CD4-positive, alpha-beta T cell treated with Interleukin-21 for 1 hour (primary cell): ENCODE results near the gene EFNA5.
"Not testable (repeated sequence)": the region's sequence is repeated elsewhere in the genome, so short reads cannot be mapped to it uniquely, and the experiment has no call there.

Experiments
- DNase-seq: peaks from one replicate; pipeline ENCODE4 v3.0.0-alpha.2; 2020

EFNA5 gene

GRCh38 chr5:107476783-107477182, 194.0 kb downstream of the EFNA5 start:
- peak; percentile 77 for DNase-seq

GRCh38 chr5:107474716-107475489, 195.8 kb downstream of the EFNA5 start:
- DNase-seq = peak; percentile 56

DNA sequence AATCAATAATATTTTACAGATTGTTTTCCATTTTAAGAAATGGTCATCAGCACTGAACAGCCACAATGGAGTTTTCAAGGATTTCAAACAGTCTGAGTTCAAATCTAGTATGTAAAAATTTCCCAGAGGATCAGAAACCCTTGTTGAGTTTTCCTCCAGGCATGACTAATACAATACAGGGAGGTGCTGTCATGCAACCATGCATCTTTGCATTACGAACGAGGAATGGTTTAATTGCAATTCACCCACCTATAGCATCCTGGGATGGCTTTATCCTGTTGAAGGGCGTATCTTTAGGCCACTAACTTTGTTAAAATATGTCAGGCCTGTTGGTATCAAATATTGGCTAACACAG, 196.4 kb downstream of the EFNA5 start:
- no peak for DNase-seq

DNA sequence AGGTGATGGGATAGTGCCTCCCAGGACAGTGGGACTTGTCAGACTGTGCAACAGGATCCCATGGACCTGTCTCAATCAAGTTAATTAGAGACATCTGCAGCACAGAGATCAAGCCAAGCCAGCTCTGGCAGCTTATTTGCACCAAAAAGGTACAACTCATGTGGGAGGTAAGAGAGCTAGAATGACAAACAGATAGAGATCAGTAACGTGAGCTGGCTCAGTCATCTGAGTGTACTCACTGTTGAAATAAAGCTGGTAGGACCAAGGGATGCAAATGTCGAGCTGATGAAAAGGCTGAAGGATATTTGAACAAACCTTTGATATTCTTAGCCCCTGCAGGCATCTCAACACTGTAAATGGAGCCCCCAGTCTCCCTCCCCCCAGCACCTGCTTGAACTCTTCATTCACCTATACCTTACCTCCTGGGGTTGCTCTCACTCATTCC, 198.1 kb downstream of the EFNA5 start:
- no peak for DNase-seq

DNA sequence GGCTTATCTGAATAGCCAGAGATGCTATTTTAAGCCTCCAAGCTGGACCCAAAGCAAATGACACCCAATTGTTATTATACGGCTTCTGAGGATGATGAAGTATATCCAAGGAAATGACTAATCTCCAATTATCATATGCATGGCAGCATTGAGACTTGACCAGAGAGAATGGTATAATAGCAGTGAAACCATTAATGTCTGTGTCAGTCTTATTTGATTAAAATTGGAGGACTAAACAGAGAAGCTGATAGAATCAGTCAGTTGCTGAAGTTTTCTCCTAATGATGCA, 200.5 kb downstream of the EFNA5 start:
- no peak for DNase-seq

DNA sequence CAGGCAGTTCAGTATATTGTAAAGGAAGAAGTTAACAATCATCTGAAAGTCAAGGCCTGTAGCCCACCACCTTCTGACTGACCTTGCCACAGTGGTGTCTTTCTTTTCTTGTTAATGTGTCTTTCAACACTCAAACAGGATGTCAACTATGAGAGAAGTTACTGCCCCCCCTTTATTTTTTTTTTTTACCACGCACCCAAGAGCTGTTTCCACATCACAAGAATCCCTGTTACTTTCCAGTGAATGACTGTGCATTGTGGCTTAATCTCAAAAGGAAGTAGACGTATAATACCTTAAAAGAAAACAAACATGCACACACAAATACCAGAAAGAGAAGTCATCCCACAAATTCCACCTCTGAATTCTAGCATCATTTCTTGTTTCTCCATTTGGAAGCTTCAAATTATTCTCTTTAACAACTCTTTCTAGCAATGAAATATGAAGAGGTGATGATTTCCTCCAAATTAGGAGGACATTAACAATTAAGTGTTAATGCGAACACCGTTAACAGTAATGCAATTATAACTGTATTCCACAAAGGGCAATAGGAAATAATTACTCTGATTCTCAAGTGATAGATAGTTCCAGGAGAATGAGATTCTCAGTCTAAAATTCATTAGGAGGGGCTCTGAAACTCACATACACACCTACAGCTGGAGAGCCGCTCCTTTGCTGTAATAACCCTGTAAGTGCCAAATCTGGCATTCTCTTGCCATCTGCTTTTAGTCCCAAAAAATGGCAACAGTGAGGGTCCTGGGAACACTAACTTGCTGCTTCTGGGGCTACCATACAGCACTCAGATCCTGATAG, 201.0 kb downstream of the EFNA5 start:
- DNase-seq = peak; percentile 28

GRCh38 chr5:107469064-107469463, 201.7 kb downstream of the EFNA5 start:
- DNase-seq = no peak

GRCh38 chr5:107468276-107468675, 202.5 kb downstream of the EFNA5 start:
- DNase-seq = no peak

GRCh38 chr5:107467137-107467932, 203.4 kb downstream of the EFNA5 start:
- DNase-seq = no peak

DNA sequence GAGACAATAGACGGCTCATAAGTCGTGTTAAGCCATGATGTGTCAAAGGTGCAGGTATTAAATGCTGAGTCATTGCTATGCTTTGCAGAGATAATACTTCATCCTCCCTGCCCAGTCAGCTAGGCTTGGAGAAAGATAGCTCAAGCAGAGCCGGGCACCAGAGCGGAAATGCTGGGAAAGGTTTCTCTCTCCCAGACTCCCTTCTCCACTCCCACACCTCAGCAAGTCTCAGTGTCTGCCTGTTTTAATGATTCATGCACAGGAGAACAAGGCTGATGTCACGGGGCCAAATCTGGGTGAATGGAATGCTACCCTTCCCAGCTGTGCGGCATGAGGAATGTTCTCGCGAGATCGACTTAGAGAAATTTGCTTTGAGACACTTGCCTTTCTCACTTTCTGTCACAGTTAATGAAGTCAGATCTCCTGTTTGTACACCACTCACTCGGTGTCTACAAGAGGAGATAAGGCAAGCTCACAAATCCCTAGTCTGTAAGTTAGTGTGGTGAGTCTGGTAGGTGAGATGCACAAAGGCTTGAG, 204.4 kb downstream of the EFNA5 start:
- no peak for DNase-seq

- DNase-seq = no peak
These were observed 205.9 kb downstream of the EFNA5 start for GRCh38 chr5:107464876-107465275.

DNA sequence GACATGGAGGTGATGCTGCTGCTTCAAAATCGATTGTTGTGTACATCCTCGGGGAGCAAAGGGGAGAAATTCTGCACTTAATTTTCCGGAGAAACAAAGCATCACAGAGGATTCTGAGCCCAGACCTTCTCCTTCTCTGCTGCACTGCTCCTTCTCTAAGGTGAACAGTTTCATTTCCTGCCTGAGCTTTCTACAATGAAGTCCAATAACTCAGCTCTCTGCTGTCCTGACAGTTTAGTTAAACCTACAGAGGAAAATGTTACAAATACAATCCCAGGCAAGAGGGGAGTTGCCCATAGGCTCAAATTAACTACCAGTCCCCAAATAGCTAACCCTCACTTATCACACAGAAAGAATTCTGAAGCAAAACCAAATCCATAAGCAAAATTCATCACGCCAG, 206.3 kb downstream of the EFNA5 start:
- no peak for DNase-seq

GRCh38 chr5:107463731-107464130, 207.0 kb downstream of the EFNA5 start:
- DNase-seq = no peak

- no peak for DNase-seq
These were observed 209.0 kb downstream of the EFNA5 start for GRCh38 chr5:107461770-107462169.

GRCh38 chr5:107460789-107461188, 209.9 kb downstream of the EFNA5 start:
- no peak for DNase-seq

DNA sequence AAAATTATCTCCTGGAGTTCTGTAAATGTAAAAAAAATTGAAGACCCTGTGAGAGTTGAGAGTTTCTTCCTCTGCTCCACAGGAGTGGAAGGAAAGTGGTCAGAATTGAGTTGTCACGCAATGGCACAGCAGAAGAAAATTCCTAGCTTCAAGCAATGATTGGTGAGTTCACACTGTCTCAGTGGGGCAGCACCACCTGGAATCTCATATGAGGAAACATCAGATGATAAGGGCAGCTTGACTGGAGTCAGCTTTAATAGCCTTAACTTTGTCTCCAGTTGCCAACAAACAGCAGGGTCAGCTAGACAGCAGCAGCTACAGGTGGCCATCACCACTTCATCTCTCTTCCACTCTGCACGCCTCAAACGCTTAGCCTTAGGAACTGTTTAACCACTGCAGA, 211.1 kb downstream of the EFNA5 start:
- DNase-seq = no peak

- DNase-seq = no peak
These were observed 212.4 kb downstream of the EFNA5 start for GRCh38 chr5:107458322-107458721.

- DNase-seq = no peak
These were observed 212.9 kb downstream of the EFNA5 start for GRCh38 chr5:107457881-107458280.

DNA sequence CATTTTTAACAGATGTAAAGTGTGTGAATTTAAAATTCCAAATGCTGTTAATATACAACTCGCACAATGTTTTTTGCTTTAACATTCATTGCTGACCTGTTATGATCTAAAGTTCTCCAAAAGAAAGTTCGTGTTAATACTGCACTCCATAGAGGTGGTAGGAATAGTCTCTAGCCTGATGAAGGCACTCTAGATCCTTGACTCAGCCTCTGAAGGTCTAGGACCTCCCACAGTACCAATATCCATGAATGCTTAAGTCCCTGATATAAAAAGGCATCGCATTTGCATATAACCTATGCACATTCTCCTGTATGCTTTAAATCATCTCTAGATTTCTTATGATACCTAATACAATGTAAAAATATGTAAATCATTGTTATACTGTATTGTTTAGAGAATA, 213.6 kb downstream of the EFNA5 start:
- no peak for DNase-seq

DNA sequence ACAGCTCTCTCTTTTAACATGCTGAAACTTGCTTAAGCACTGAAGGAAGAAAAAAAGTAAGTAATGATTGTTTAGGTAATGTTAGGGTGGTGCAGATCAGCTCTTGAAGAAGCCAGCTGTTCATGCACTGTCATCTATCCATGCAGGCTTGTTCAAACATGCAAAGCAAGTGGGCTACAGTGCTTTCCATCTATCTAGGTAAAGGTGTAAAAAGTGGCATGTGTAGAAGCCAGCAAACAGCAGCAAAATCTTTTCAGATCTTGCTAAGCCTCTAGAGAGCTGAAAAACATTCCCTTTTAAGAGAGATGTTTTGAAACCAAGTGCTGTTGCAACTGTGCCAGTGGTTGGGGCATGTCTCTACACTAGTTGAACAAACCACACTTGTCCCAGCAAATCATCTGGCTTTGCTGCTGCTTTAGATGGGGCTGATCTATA, 214.4 kb downstream of the EFNA5 start:
- no peak for DNase-seq

DNA sequence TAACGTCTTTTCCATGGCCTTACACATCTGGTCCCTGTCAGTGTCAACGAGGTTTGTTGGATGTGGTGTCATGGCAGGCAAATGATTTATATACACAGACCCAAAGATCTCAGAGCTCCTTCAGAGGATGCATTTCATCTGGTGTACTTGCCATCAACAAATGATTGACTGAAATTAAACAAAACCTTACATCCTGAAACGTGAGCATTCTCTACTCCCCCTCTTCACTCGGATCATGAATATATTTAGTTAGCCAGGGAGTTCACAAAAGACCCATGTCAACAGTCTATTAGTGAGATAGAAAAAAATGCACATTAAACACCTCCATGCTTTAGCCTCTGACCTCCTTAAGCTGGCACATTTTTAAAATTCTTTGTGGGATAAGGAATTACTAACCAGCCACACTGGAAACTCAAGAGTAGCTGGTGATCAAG, 215.6 kb downstream of the EFNA5 start:
- DNase-seq = no peak

GRCh38 chr5:107451827-107452226, 218.9 kb downstream of the EFNA5 start:
- DNase-seq = not testable (repeated sequence)

DNA sequence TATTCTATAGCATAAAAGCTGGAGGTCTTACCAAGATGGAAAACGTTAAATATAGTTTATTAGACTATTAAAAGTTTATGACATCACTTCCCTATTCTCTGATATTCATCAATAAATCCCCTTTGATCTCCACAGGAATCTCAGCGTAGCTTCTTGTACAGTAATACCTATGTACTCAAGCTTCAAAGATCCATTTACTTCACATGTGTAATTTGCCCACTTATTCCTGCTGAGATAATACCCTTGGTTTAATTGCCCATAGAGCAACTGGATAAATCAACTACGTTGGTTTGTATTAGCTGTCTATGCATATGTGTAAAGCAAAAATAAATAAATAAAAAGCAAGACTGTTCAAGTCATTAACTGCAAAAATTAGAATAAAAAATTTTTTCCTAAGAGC, 219.7 kb downstream of the EFNA5 start:
- no peak for DNase-seq
